Mammary epithelial cell (primary cell): ENCODE results near the gene ECSIT.

Experiments used
- EZH2 ChIP-seq: IDR thresholded peaks from 2 replicates; pipeline ENCODE4 v1.6.1; 2012; ENCODE audit warnings: low read length, inconsistent platforms, borderline replicate concordance
- TF ChIP-seq, protein P1 (sequence below), 2 donors: IDR thresholded peaks in 1 of 2; conservative IDR thresholded peaks in 1 of 2; 2 replicates each; pipeline ENCODE4 v1.5.1; 2011 to 2012; ENCODE audit warnings: inconsistent platforms in 2 of 2, low read length in 2 of 2, mild to moderate bottlenecking in 2 of 2, control low read depth in 1 of 2, low read depth in 1 of 2; ENCODE audit not compliant: insufficient read depth in 1 of 2; ENCODE audit errors: extremely low read depth in 1 of 2

DNA sequence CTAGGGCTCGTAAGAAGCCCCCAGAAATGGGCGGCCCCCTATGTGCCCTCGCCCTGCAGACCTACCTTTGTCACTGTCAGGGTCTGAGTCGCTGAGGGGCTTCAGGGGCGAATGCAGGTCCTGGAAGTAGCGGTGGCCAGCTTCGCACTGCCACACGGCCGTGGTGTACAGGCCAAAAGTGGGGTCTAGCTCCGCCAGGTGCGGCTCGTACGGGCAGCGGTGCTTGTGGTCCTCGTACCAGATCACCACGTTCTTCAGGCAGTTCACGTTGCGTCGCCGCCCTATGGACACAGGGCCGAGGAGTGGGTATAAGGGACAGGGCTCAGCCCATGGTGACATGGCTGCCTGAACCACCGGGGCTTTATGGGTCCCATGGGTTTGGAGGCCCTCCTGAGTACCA, 33.0 kb downstream of the ECSIT start:
- TF ChIP-seq, protein P1, sequence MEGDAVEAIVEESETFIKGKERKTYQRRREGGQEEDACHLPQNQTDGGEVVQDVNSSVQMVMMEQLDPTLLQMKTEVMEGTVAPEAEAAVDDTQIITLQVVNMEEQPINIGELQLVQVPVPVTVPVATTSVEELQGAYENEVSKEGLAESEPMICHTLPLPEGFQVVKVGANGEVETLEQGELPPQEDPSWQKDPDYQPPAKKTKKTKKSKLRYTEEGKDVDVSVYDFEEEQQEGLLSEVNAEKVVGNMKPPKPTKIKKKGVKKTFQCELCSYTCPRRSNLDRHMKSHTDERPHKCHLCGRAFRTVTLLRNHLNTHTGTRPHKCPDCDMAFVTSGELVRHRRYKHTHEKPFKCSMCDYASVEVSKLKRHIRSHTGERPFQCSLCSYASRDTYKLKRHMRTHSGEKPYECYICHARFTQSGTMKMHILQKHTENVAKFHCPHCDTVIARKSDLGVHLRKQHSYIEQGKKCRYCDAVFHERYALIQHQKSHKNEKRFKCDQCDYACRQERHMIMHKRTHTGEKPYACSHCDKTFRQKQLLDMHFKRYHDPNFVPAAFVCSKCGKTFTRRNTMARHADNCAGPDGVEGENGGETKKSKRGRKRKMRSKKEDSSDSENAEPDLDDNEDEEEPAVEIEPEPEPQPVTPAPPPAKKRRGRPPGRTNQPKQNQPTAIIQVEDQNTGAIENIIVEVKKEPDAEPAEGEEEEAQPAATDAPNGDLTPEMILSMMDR (conservative IDR thresholded peaks at IDR 0.05 in 1 of 2, IDR thresholded peaks at IDR 0.05 in 1 of 2; ENCODE audit: extremely low read depth in 1 of 2, insufficient read depth in 1 of 2, low read depth in 1 of 2, low read length in 2 of 2): no peak
- no peak for TF ChIP-seq EZH2
